ENCODE results near the gene PIGU.
"Not testable (repeated sequence)": the region's sequence is repeated elsewhere in the genome, so short reads cannot be mapped to it uniquely, and the experiment has no call there.

Gene PIGU

GRCh38 chr20:34627458-34627857, 49.4 kb downstream of the PIGU start:
- Histone ChIP-seq H3K27me3 (replicated peaks; ENCODE audit: control insufficient read depth, insufficient read depth, low read length, poor library complexity, severe bottlenecking) (no peaks in the 10 kb centered on the region), H3K4me3 (ENCODE audit: insufficient read depth, low read depth, low read length, poor library complexity, severe bottlenecking) (no peak overlapping the region), H3K27ac (ENCODE audit: insufficient read depth, low read length, poor library complexity, severe bottlenecking) (no peak overlapping the region), H3K36me3 (ENCODE audit: control insufficient read depth, insufficient read depth, low read length) (peaks cover 3% of the 10 kb centered on the region), H3K4me1 (ENCODE audit: control insufficient read depth, insufficient read depth, low read length, poor library complexity, severe bottlenecking) (no peaks in the 10 kb centered on the region), H3K9me3 (ENCODE audit: control insufficient read depth, low read length) (no peaks in the 10 kb centered on the region)
- no peak for DNase-seq

GRCh38 chr20:34626992-34627391, 49.9 kb downstream of the PIGU start:
- no peak overlapping the region for H3K4me3 ChIP-seq (ENCODE audit: insufficient read depth, low read depth, low read length, poor library complexity, severe bottlenecking)
- H3K27ac ChIP-seq (ENCODE audit: insufficient read depth, low read length, poor library complexity, severe bottlenecking), result no peak overlapping the region
- no peaks in the 10 kb centered on the region for H3K27me3 ChIP-seq (replicated peaks; ENCODE audit: control insufficient read depth, insufficient read depth, low read length, poor library complexity, severe bottlenecking)
- peaks cover 4% of the 10 kb centered on the region for H3K36me3 ChIP-seq (ENCODE audit: control insufficient read depth, insufficient read depth, low read length)
- no peak for DNase-seq
- no peaks in the 10 kb centered on the region for H3K4me1 ChIP-seq (ENCODE audit: control insufficient read depth, insufficient read depth, low read length, poor library complexity, severe bottlenecking)
- H3K9me3 ChIP-seq (ENCODE audit: control insufficient read depth, low read length), result no peaks in the 10 kb centered on the region

- Histone ChIP-seq H3K4me1 (ENCODE audit: control insufficient read depth, insufficient read depth, low read length, poor library complexity, severe bottlenecking) (no peaks in the 10 kb centered on the region), H3K4me3 (ENCODE audit: insufficient read depth, low read depth, low read length, poor library complexity, severe bottlenecking) (no peak overlapping the region), H3K36me3 (ENCODE audit: control insufficient read depth, insufficient read depth, low read length) (peaks cover 7% of the 10 kb centered on the region), H3K27me3 (replicated peaks; ENCODE audit: control insufficient read depth, insufficient read depth, low read length, poor library complexity, severe bottlenecking) (no peaks in the 10 kb centered on the region), H3K9me3 (ENCODE audit: control insufficient read depth, low read length) (no peaks in the 10 kb centered on the region), H3K27ac (ENCODE audit: insufficient read depth, low read length, poor library complexity, severe bottlenecking) (no peak overlapping the region)
- no peak for DNase-seq
Observed at GRCh38 chr20:34624629-34625028, 52.3 kb downstream of the PIGU start.

GRCh38 chr20:34622821-34623451, 54.0 kb downstream of the PIGU start:
- H3K27ac ChIP-seq (ENCODE audit: insufficient read depth, low read length, poor library complexity, severe bottlenecking), result no peak overlapping the region

GRCh38 chr20:34621383-34622367, 55.2 kb downstream of the PIGU start:
- no peak overlapping the region for H3K4me3 ChIP-seq (ENCODE audit: insufficient read depth, low read depth, low read length, poor library complexity, severe bottlenecking)
- no peaks in the 10 kb centered on the region for H3K9me3 ChIP-seq (ENCODE audit: control insufficient read depth, low read length)
- no peaks in the 10 kb centered on the region for H3K27me3 ChIP-seq (replicated peaks; ENCODE audit: control insufficient read depth, insufficient read depth, low read length, poor library complexity, severe bottlenecking)
- no peaks in the 10 kb centered on the region for H3K4me1 ChIP-seq (ENCODE audit: control insufficient read depth, insufficient read depth, low read length, poor library complexity, severe bottlenecking)
- no peak for DNase-seq
- H3K27ac ChIP-seq (ENCODE audit: insufficient read depth, low read length, poor library complexity, severe bottlenecking), result no peak overlapping the region
- H3K36me3 ChIP-seq (ENCODE audit: control insufficient read depth, insufficient read depth, low read length), result peaks cover 7% of the 10 kb centered on the region

More at GRCh38 chr20:34622821-34623451, 54.0 kb downstream of the PIGU start:
- Histone ChIP-seq H3K4me1 (ENCODE audit: control insufficient read depth, insufficient read depth, low read length, poor library complexity, severe bottlenecking) (no peaks in the 10 kb centered on the region), H3K9me3 (ENCODE audit: control insufficient read depth, low read length) (no peaks in the 10 kb centered on the region), H3K36me3 (ENCODE audit: control insufficient read depth, insufficient read depth, low read length) (peaks cover 7% of the 10 kb centered on the region), H3K27me3 (replicated peaks; ENCODE audit: control insufficient read depth, insufficient read depth, low read length, poor library complexity, severe bottlenecking) (no peaks in the 10 kb centered on the region), H3K4me3 (ENCODE audit: insufficient read depth, low read depth, low read length, poor library complexity, severe bottlenecking) (no peak overlapping the region)
- no peak for DNase-seq

GRCh38 chr20:34621036-34621343, 55.9 kb downstream of the PIGU start:
- Histone ChIP-seq H3K9me3 (ENCODE audit: control insufficient read depth, low read length) (no peaks in the 10 kb centered on the region), H3K36me3 (ENCODE audit: control insufficient read depth, insufficient read depth, low read length) (peaks cover 8% of the 10 kb centered on the region), H3K4me1 (ENCODE audit: control insufficient read depth, insufficient read depth, low read length, poor library complexity, severe bottlenecking) (no peaks in the 10 kb centered on the region), H3K4me3 (ENCODE audit: insufficient read depth, low read depth, low read length, poor library complexity, severe bottlenecking) (no peak overlapping the region), H3K27me3 (replicated peaks; ENCODE audit: control insufficient read depth, insufficient read depth, low read length, poor library complexity, severe bottlenecking) (no peaks in the 10 kb centered on the region), H3K27ac (ENCODE audit: insufficient read depth, low read length, poor library complexity, severe bottlenecking) (no peak overlapping the region)
- DNase-seq, result no peak

GRCh38 chr20:34618676-34619075, 58.2 kb downstream of the PIGU start:
- Histone ChIP-seq H3K4me3 (ENCODE audit: insufficient read depth, low read depth, low read length, poor library complexity, severe bottlenecking) (no peak overlapping the region), H3K9me3 (ENCODE audit: control insufficient read depth, low read length) (no peaks in the 10 kb centered on the region), H3K27ac (ENCODE audit: insufficient read depth, low read length, poor library complexity, severe bottlenecking) (no peak overlapping the region), H3K27me3 (replicated peaks; ENCODE audit: control insufficient read depth, insufficient read depth, low read length, poor library complexity, severe bottlenecking) (no peaks in the 10 kb centered on the region), H3K36me3 (ENCODE audit: control insufficient read depth, insufficient read depth, low read length) (peaks cover 10% of the 10 kb centered on the region), H3K4me1 (ENCODE audit: control insufficient read depth, insufficient read depth, low read length, poor library complexity, severe bottlenecking) (no peaks in the 10 kb centered on the region)
- DNase-seq, result no peak

GRCh38 chr20:34616913-34617312, 60.0 kb downstream of the PIGU start:
- not testable (repeated sequence) for H3K27me3 ChIP-seq (replicated peaks; ENCODE audit: control insufficient read depth, insufficient read depth, low read length, poor library complexity, severe bottlenecking); H3K36me3 ChIP-seq (ENCODE audit: control insufficient read depth, insufficient read depth, low read length); H3K4me1 ChIP-seq (ENCODE audit: control insufficient read depth, insufficient read depth, low read length, poor library complexity, severe bottlenecking); H3K4me3 ChIP-seq (ENCODE audit: insufficient read depth, low read depth, low read length, poor library complexity, severe bottlenecking); DNase-seq; H3K27ac ChIP-seq (ENCODE audit: insufficient read depth, low read length, poor library complexity, severe bottlenecking); H3K9me3 ChIP-seq (ENCODE audit: control insufficient read depth, low read length)

GRCh38 chr20:34615477-34615876, 61.4 kb downstream of the PIGU start:
- no peak for DNase-seq
- Histone ChIP-seq H3K4me1 (ENCODE audit: control insufficient read depth, insufficient read depth, low read length, poor library complexity, severe bottlenecking) (no peaks in the 10 kb centered on the region), H3K36me3 (ENCODE audit: control insufficient read depth, insufficient read depth, low read length) (peaks cover 6% of the 10 kb centered on the region), H3K9me3 (ENCODE audit: control insufficient read depth, low read length) (no peaks in the 10 kb centered on the region), H3K4me3 (ENCODE audit: insufficient read depth, low read depth, low read length, poor library complexity, severe bottlenecking) (no peak overlapping the region), H3K27ac (ENCODE audit: insufficient read depth, low read length, poor library complexity, severe bottlenecking) (no peak overlapping the region), H3K27me3 (replicated peaks; ENCODE audit: control insufficient read depth, insufficient read depth, low read length, poor library complexity, severe bottlenecking) (no peaks in the 10 kb centered on the region)

GRCh38 chr20:34611976-34612375, 64.9 kb downstream of the PIGU start:
- DNase-seq; H3K9me3 ChIP-seq (ENCODE audit: control insufficient read depth, low read length); H3K4me1 ChIP-seq (ENCODE audit: control insufficient read depth, insufficient read depth, low read length, poor library complexity, severe bottlenecking); H3K36me3 ChIP-seq (ENCODE audit: control insufficient read depth, insufficient read depth, low read length); H3K4me3 ChIP-seq (ENCODE audit: insufficient read depth, low read depth, low read length, poor library complexity, severe bottlenecking); H3K27ac ChIP-seq (ENCODE audit: insufficient read depth, low read length, poor library complexity, severe bottlenecking); H3K27me3 ChIP-seq (replicated peaks; ENCODE audit: control insufficient read depth, insufficient read depth, low read length, poor library complexity, severe bottlenecking): not testable (repeated sequence)

Measured in effector memory CD4-positive, alpha-beta T cell (primary cell).